ENCODE data around the gene HES1.

DNA sequence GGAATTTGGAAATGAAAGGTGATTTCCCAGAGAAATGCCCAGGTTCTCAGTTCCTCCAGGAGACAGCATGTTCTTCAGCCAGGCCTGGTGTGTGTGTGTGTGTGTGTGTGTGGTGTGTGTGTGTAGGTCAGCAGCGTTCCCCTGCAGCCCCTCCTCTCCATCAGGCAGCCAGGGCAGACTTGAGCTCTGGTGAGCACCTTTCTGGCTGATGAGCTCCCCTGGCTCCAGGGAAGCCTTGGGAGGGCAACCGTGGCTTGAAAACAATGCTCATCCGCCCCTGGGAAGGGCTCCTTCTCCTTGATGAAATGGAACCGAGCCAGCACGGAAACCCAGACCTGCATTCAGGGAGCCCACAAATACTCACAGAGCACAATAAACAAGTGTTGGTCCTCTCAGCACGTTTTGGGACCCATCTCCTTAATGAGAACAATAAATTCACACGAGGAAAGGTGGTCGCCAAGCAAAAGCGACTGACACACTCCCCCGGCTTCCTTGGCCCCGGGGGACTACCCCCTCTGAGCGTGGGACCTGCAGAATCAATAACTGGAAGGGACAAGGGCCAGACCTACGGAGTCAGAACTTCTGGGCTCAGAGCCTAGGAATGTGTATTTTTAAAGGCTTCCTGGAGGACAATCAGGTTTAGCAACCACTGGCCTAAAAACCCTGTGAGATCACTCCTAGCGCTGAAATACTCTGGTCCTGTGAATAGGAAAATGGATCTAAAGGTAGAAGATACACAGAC lies 38.6 kb upstream of the HES1 start:
- no peak for TF ChIP-seq POLR2A (IDR thresholded peaks at IDR 0.05)
- TF ChIP-seq, protein P1, sequence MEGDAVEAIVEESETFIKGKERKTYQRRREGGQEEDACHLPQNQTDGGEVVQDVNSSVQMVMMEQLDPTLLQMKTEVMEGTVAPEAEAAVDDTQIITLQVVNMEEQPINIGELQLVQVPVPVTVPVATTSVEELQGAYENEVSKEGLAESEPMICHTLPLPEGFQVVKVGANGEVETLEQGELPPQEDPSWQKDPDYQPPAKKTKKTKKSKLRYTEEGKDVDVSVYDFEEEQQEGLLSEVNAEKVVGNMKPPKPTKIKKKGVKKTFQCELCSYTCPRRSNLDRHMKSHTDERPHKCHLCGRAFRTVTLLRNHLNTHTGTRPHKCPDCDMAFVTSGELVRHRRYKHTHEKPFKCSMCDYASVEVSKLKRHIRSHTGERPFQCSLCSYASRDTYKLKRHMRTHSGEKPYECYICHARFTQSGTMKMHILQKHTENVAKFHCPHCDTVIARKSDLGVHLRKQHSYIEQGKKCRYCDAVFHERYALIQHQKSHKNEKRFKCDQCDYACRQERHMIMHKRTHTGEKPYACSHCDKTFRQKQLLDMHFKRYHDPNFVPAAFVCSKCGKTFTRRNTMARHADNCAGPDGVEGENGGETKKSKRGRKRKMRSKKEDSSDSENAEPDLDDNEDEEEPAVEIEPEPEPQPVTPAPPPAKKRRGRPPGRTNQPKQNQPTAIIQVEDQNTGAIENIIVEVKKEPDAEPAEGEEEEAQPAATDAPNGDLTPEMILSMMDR (IDR thresholded peaks at IDR 0.05): no peak

Measured in uterus (tissue), 2 donors.